ENCODE measurements around the gene BAHCC1. TPM values are rescaled to one million over a fixed set of nuclear protein-coding genes. Genes with fewer than 3 reads are reported as not detected.

Gene BAHCC1
- total and polyA plus RNA-seq, 9 of the 15 experiments (the other 6 are each of a cell fraction or from before 2014, with no cell fraction given), result 0.14 to 26.9 (median 5.0) TPM

- TF ChIP-seq, protein P1, sequence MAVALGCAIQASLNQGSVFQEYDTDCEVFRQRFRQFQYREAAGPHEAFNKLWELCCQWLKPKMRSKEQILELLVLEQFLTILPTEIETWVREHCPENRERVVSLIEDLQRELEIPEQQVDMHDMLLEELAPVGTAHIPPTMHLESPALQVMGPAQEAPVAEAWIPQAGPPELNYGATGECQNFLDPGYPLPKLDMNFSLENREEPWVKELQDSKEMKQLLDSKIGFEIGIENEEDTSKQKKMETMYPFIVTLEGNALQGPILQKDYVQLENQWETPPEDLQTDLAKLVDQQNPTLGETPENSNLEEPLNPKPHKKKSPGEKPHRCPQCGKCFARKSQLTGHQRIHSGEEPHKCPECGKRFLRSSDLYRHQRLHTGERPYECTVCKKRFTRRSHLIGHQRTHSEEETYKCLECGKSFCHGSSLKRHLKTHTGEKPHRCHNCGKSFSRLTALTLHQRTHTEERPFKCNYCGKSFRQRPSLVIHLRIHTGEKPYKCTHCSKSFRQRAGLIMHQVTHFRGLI (CRISPR knock-in tag; IDR thresholded peaks at IDR 0.05), result no peak
- TF ChIP-seq, protein P2, sequence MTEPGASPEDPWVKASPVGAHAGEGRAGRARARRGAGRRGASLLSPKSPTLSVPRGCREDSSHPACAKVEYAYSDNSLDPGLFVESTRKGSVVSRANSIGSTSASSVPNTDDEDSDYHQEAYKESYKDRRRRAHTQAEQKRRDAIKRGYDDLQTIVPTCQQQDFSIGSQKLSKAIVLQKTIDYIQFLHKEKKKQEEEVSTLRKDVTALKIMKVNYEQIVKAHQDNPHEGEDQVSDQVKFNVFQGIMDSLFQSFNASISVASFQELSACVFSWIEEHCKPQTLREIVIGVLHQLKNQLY (CRISPR knock-in tag; conservative IDR thresholded peaks at IDR 0.05), result no peak
- TF ChIP-seq, protein P3, sequence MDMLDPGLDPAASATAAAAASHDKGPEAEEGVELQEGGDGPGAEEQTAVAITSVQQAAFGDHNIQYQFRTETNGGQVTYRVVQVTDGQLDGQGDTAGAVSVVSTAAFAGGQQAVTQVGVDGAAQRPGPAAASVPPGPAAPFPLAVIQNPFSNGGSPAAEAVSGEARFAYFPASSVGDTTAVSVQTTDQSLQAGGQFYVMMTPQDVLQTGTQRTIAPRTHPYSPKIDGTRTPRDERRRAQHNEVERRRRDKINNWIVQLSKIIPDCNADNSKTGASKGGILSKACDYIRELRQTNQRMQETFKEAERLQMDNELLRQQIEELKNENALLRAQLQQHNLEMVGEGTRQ (CRISPR knock-in tag; IDR thresholded peaks at IDR 0.05), result no peak
- TF ChIP-seq XRCC5 (IDR thresholded peaks at IDR 0.05; ENCODE audit: low read depth, low read length) (peak; percentile 76; the same call in 1 of the 2 replicates), ZNF583 (CRISPR knock-in tag; IDR thresholded peaks at IDR 0.05) (0 out of 2 replicates have a peak, but pooled peaks have one; percentile 56), ZC3H4 (CRISPR knock-in tag; IDR thresholded peaks at IDR 0.05; ENCODE audit: borderline replicate concordance) (no peak), ATF7 (IDR thresholded peaks at IDR 0.05) (peak; percentile 61), ELF1 (tag; IDR thresholded peaks at IDR 0.05) (0 out of 2 replicates have a peak, but pooled peaks have one; percentile 50), DDX20 (tag; IDR thresholded peaks at IDR 0.05; ENCODE audit: low read depth) (no peak), MTA3 (IDR thresholded peaks at IDR 0.05; ENCODE audit: borderline replicate concordance) (peak; percentile 94), HIVEP1 (CRISPR knock-in tag; IDR thresholded peaks at IDR 0.05) (no peak), HEY1 (CRISPR knock-in tag; IDR thresholded peaks at IDR 0.05; ENCODE audit: borderline replicate concordance) (no peak), HNRNPL (IDR thresholded peaks at IDR 0.05; ENCODE audit: low read depth, low read length) (peak; percentile 83), CTBP1 (IDR thresholded peaks at IDR 0.05; ENCODE audit: borderline replicate concordance) (peak; percentile 93), RCOR1 (IDR thresholded peaks at IDR 0.05; ENCODE audit: borderline replicate concordance in 1 of 2, low read depth in 2 of 2, low read length in 2 of 2) (peak in 1 of 2 experiments; percentile 53; a peak in 2 of 4 replicates), CCAR2 (IDR thresholded peaks at IDR 0.05; ENCODE audit: low read depth, low read length) (no peak), RAD51 (IDR thresholded peaks at IDR 0.05; ENCODE audit: borderline replicate concordance, low read depth) (no peak), NELFE (IDR thresholded peaks at IDR 0.05; ENCODE audit: insufficient read depth, insufficient read length) (no peak), IRF9 (tag; IDR thresholded peaks at IDR 0.05) (no peak), ZNF507 (tag; conservative IDR thresholded peaks at IDR 0.05) (no peak), ZNF282 (CRISPR knock-in tag; IDR thresholded peaks at IDR 0.05) (peak; percentile 65; the same call in 1 of the 2 replicates), ERF (CRISPR knock-in tag; IDR thresholded peaks at IDR 0.05) (0 out of 2 replicates have a peak, but pooled peaks have one; percentile 65), POLR3G (IDR thresholded peaks at IDR 0.05; ENCODE audit: extremely low read depth, insufficient read length, insufficient replicate concordance) (no peak), TEAD2 (tag; IDR thresholded peaks at IDR 0.05) (no peak)
Observed at GRCh38 chr17:81484195-81484979, 89.1 kb downstream of the BAHCC1 start (continued).
